ENCODE results near the gene HAPLN2.

DNA sequence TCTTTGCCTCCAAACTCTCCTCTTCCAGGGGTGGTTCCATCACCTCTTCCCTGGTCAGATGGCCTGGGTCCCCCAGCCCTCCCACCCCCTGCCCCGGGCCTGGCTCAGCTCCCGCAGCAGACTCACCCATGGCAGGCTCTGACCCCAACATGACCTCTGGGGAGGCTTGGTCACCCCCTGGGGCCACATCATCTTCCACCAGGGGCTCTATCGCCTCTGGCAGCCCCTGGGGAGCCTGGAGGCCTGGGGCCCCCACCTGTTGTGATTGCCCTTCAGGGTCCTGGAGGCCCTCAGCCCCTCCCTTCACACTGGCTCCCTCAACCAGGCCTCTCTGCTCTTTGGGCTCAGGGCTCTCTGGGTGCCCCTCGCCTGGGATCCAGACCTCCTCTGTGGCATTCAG, 51.6 kb downstream of the HAPLN2 start:
- TF ChIP-seq, protein P1, sequence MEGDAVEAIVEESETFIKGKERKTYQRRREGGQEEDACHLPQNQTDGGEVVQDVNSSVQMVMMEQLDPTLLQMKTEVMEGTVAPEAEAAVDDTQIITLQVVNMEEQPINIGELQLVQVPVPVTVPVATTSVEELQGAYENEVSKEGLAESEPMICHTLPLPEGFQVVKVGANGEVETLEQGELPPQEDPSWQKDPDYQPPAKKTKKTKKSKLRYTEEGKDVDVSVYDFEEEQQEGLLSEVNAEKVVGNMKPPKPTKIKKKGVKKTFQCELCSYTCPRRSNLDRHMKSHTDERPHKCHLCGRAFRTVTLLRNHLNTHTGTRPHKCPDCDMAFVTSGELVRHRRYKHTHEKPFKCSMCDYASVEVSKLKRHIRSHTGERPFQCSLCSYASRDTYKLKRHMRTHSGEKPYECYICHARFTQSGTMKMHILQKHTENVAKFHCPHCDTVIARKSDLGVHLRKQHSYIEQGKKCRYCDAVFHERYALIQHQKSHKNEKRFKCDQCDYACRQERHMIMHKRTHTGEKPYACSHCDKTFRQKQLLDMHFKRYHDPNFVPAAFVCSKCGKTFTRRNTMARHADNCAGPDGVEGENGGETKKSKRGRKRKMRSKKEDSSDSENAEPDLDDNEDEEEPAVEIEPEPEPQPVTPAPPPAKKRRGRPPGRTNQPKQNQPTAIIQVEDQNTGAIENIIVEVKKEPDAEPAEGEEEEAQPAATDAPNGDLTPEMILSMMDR (IDR thresholded peaks at IDR 0.05) = no peak
- TF ChIP-seq POLR2AphosphoS5 (IDR thresholded peaks at IDR 0.05) (no peak), POLR2A (IDR thresholded peaks at IDR 0.05) (no peak)

Data from gastroesophageal sphincter (tissue), 3 donors.